NOMO-1 treated with DMSO at 0.1 percent for 48 hours (cell line): ENCODE measurements around the gene CSF1R.
"Not testable (repeated sequence)": the region's sequence is repeated elsewhere in the genome, so short reads cannot be mapped to it uniquely, and the experiment has no call there.

Experiments
- DNase-seq: peaks from one replicate; lab custom pipeline; 2025; ENCODE audit not compliant: unreplicated experiment; lab: John Stamatoyannopoulos, UW

Gene CSF1R

DNA sequence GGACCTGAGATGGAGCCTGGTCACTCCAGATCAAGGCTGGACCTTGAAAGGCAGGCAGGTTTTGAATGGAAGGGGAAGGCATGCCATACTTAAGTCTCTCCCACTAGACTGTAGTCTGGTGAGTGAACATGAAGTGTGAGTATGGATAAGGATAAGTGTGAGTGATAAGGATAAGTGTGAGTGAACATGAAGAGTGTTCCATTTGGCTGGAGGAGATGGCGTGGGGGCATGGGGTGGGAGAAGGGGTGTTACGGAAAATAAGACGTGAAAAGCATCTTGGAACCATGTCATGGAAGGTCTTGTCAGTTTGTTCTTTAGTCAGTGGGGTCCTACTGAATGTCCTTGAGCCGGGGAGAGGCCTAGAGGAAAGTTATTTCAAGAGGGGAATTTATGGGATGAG lies 53.0 kb downstream of the CSF1R start:
- DNase-seq, result no peak

DNA sequence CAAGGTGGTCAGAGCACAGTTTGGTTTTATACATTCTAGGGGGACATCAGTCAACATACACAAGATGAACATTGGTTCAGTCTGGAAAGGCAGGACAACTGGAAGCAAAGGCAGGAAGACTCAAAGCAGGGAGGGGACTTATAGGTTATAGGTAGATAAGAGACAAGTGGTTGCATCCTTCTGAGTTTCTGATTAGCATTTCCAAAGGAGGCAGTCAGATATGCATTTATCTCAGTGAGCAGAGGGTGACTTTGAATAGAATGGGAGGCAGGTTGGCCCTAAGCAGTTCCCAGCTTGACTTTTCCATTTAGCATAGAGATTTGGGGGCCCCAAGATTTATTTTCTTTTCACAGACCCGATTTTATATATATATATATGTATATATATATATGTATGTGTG lies 58.3 kb downstream of the CSF1R start:
- DNase-seq, result not testable (repeated sequence)

DNA sequence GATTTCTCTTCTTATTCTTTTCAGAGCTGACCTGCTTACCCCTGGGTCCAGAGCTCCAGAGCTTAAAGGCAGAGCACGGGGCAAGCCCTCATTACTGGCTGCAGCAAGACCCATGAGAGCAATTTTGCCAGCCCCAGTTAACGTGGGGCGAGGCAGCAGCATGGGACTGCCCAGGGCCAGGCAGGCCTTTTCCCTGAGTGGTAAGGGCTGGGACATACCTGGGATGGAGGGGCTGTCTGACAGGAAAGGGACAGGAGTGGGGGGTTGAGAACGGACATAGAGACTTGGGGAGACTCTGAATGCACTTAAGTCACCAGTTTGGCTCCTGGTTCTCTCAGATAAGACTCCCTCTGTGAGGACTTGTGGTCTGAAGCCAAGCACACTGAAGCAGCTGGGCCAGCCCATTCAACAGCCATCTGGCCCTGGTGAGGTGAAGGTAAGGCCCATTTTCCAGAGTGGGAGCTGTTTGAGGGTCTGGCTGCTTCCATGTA lies 59.6 kb downstream of the CSF1R start:
- DNase-seq, result no peak

DNA sequence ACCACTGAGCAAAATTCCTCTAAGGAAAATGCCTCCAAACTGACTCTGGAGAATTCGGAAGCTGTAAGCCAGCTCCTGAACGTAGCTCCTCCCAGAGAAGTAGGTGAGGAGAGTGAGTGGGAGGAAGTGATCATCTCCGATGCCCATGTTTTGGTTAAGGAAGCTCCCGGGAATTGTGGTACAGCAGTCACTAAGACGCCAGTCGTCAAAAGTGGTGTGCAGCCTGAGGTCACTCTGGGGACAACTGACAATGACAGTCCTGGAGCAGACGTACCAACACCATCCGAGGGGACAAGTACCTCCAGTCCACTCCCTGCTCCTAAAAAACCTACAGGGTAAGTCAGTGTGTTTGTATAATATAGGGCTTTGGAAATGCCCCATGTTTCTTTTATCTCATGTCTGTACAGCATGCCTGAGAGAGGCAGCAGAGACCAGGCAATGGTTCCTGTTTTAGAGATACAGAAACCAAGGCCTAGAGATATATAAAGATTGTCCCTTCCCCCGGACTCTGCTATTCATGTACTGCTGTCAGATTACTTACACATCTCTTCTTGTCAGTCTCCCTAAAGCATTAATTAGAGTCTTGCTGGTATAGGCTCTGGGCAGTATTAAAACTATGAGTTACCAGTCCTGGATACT lies 61.9 kb downstream of the CSF1R start:
- DNase-seq, result no peak

DNA sequence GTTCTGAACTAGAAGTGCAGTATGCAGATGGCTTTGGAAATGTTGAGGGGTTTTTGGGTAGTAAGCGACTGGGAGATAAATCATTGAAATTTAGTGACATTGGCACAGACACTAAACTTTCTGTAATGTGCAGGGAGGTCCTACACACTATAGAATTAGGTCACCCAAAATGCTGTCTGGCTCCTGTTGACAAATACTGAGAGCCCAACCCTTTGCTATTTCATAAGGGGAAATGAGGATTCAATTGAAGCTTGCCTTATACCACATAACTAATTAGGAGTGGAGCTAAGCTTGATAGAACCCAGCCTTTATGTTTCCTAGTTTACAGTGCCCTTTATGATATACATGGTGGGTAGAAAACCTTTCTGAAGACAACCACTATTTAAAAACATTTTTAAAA lies 63.2 kb downstream of the CSF1R start:
- DNase-seq, result no peak

DNA sequence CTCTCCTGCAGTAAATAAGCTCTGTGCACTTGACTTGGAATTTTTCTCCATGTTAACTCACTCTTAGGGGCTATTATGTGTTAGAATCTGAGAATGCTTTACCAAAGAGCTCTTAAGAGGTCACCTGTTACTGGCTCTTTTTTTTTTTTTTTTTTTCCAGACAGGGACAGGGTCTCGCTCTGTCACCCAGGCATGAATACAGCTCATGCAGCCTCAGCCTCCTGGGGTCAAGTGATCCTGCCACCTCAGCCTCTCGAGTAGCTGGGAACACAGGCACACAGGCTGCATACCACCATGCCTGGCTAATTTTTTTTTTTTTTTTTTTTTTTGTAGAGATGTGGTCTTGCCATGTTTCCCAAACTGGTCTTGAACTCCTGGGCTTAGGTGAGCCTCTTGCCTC lies 63.7 kb downstream of the CSF1R start:
- no peak for DNase-seq

DNA sequence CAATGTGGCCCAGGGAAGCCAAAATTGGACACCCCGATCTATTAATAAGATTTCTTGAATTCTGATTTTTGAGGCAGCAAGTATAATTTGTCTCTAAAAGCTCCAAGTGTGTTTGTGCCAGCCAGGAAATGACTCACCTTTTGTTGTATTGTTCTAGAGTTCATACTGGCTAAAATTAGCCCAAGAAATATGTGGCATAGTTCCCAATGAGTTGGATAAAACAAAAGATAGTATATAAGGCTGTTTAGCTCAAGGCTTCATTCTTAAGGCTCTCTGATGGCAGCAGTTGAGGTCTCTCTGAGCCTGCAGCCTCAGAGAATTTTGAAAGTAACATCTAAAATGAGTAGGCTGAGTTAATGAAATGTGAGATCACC lies 64.2 kb downstream of the CSF1R start:
- no peak for DNase-seq

DNA sequence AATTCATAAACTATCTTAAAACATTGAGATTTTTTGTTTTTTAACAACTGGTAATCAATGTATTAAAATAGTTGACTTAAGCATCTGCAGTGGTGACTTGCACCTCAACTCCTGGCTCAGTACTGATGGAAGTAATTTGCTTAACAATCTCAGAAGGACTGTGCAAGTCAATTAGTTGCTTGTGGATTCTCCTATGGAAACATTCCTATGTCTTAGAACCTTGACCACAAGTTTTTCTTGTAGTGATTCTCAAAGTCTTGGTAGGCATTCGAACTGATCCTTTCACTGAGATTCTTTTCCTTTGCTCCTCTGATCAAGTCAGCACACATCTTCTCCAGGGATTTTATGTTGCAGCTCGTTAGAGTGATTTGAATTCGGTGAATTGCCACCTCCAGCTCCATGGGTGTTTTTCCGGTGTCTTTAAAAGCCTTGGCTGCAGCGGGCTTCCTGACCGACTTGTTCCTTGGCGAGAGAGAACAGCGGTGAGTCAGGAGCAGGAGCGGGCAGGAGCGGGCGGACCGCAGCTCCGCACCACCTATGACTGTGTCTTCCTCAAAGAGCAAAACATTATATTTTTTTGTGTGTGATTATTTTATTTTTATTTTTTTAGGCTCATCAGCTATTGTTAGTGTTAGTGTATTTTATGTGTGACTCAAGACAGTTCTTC lies 64.7 kb downstream of the CSF1R start:
- DNase-seq, result no peak

DNA sequence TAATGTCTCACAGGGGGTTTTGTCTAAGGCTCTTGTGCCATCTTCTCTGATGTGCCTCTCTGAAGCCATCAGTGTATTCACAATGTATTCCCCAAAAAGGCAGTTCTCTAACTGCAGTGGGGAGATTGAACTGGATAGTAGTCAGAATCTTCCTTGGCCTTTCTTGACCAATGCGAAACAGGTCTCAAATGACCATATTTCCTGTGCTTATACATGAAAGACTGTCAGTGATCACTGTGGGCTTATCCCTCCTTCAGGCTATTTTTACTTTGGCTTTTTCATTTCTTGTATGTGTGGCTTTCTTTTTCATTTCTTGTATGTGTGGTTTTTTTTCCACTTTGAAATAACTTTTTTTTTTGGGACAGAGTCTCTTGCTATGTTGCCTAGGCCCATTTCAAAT lies 66.1 kb downstream of the CSF1R start:
- DNase-seq, result no peak

DNA sequence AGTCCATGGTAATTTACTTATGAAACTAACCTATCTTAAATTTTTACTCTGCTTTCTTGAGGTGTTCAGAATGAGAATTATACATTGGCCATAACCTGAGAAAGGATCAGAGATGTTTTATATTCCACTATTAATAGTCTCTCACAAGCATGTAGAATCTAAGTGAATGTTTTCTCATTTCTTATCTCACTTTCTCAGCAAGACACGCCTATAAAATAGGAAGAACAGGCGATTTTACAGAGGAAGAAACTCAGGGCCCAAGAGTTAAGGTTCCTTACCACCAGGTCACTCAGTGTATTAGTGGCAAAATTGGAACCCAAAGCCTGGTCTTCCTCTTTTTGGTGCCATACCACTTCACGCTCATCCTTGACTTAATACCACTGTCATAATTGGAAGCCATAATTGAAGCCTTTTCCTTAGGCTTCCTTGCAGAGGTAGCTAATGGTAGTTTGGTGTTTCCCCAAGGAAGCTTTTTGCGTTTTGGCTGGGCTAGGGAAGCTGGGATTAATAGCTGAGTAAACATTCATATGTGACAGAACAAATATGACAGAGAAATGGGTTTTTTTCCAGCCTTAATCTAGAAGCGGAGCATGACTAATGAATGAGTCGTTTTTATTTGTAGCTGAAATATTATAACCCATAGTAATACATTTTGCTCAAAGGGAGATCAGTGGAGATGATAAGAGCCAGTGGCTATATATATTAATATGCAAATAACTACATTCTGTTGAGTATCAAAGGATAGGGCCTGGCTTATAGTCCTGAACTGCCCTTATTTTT lies 68.9 kb downstream of the CSF1R start:
- DNase-seq, result no peak

DNA sequence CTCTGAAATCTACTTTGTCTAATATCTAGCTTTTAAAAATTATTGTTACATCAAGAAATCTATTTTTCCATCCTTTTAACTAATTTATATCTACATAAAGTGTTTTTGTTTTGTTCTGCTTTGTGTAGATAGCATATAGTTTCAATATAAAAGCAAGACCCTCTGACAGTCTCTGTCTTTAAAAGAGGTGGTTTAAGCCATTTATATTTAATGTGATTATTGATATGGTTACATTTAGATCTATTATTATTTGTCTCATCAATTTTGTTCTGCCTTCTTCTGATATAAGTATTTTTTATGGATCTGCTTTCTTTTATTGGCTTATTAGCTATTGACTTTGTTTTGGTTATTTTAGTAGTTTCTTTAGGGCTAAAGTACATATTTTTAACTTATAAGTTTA lies 69.8 kb downstream of the CSF1R start:
- no peak for DNase-seq

DNA sequence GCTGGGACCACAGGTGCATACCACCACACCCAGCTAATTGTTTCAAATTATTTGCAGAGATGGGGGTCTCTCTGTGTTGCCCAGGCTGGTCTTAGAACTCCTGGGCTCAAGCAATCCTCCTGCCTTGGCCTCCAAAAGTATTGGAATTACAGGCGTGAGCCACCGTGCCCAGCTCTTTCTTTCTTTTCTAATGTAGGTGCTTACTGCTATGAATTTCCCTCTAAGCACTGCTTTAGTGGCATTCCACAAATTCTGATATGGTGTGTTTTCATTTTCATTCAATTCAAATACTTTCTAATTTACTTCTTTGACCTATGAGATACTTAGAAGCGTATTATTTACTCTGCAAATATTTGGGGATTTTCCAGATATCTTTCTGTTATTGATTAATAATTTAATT lies 70.9 kb downstream of the CSF1R start:
- no peak for DNase-seq

DNA sequence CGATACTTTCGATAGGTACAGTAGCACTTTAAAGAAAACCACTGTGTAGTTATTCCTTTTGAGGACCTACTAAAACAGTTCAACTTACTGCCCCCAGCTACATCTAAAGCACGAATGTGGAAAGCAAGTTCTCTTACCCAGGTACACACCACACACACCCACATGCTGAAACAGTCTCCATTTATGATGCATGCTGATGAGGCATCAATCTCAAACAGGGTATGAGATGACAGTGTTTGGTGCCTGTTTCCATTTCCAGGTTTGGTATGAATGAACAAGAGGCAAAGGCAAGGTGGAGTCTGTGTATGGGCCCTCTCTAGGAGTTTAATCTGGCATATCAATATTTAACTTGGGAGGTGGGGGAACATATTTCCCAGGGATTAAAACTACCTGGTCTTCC lies 71.9 kb downstream of the CSF1R start:
- no peak for DNase-seq

DNA sequence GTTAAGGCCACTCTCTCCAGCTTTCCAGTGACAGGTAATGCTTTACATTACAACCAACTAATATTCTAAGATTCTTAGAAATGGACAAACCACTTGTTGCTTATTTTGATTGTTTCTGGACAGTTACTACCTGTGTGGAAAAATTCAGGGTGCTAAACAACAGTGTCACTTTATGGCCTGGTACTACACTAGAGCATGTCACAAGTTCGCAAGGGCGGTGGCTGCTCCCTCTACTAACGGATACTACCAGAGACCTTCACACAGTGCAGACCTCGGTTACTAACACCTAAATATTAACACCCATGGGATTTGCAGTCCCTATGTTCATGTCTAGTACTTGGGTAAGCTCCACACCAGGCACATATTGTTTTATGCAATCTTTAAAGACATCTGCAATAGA lies 72.4 kb downstream of the CSF1R start:
- DNase-seq, result no peak

DNA sequence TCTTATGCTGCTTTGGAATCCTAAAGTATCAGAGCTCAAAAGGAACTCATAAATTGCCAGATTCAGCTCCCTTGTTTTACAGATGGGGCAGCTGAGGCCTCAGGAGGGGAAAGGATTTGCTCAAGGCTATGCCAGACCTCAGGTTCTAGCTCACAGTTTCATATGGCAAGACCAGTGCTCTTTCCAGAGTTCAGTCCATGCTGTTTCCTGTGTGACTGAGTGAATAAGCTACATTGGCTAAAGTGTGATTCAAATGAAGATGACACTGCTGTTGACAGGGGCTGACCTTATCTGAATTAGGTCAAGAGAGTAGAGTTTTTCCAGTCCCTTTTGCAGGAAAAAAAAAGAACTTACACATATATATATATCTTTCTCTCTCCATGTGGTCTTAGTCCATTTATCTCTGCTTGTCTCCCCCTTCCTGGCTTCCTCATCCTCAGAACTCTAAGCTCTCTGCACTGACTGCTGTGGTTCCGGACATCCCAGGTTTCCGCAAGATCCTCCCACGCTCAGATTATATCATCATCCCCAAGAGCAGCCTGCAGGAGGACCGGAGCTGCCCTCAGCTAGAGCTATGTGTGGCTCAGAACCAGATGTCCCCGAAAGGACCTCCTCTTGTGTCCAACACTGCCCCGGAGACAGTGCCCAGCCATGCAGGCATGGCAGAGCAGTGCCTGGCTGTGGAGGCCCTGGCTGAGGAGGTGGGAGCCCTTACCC lies 76.5 kb downstream of the CSF1R start:
- DNase-seq, result no peak

DNA sequence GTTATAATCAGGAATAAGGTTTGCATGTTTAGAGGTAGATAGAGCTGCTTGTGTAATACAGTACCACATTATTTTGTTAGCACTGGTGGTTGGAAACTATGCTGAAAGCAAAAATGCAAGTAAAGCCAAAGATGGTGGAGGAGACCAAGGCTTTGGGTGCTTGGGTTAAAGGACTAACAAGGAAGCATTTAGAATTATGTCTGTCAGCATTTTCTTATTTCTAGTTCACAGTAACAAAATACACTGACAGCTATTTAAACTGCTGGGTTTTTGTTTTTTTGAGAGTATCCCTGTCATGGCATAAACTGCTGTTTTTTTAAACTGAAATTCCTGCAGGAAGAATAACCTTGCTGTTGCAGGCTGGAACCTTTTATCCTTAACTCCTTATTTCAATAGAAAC lies 79.3 kb downstream of the CSF1R start:
- no peak for DNase-seq

DNA sequence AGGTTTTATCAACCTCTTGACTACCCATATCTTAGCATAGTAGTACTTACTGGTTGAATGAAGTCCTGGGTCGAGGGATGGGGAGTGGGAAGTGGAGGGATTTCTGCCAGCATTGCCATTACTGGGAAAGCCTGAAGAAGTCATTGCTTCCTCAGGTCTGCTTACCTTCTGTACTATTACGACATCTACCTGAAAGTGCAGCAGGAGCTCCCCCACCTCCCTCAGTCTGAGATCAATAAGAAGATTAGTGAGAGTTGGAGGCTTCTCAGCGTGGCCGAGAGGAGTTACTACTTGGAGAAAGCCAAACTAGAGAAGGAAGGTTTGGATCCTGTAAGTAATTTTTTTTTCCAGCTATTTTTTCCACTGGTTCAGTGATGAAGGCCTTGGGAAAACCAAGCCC lies 80.0 kb downstream of the CSF1R start:
- no peak for DNase-seq
